Kidney epithelial cell (primary cell): Measurements from ENCODE around the gene ASB17. TPM values are rescaled to one million over a fixed set of nuclear protein-coding genes. Genes with fewer than 3 reads are reported as not detected.
A peak's percentile ranks its signal among the peaks of the same experiment; 100 is the strongest.

Experiments
- DNase-seq: peaks from one replicate; pipeline ENCODE4 v3.0.0-alpha.2; 2010; ENCODE audit warnings: low read depth
- H3K27me3 ChIP-seq: 2 replicates; pipeline ENCODE4 v1.6.0; 2011; ENCODE audit warnings: low read length; ENCODE audit not compliant: control insufficient read depth, insufficient read depth
- H3K36me3 ChIP-seq: 2 replicates; pipeline ENCODE4 v1.5.1; 2011; ENCODE audit warnings: low read length; ENCODE audit not compliant: control insufficient read depth, insufficient read depth
- H3K4me3 ChIP-seq: 2 replicates; pipeline ENCODE4 v1.5.1; 2011; ENCODE audit warnings: low read depth, mild to moderate bottlenecking, control low read depth, low read length
- total RNA-seq: library from RNA; depleted of rRNA; stranded (reverse); fragments of >200 nt; gene quantifications from 2 replicates; pipeline ENCODE4 v1.2.3, GENCODE V29; 2015
- TF ChIP-seq, protein P1 (sequence below): IDR thresholded peaks from 2 replicates; pipeline ENCODE4 v1.5.1; 2011; ENCODE audit warnings: mild to moderate bottlenecking, moderate library complexity, low read length, control low read depth, inconsistent platforms; ENCODE audit not compliant: insufficient read depth, poor library complexity, severe bottlenecking

The ASB17 gene
- total RNA-seq, 1 donor from 2014 or later: not detected

DNA sequence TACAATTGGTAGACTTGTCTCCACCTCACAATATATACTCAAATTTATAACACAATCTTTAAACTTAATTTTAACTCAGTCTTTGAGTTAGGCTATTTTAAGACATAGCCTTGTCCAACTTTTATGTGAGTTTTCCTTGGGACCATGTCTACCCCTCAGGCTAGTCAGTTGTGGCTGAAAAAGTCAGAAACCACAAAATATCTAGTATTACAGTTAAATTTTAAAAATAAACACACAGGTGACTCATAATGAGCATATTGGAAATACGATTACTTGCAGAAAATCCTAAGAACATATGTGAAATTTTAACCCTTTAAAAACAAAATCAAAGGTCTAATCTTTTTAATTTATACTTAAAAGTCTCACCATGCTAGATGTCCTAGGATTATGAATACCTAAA, 4.8 kb upstream of the ASB17 start:
- TF ChIP-seq, protein P1, sequence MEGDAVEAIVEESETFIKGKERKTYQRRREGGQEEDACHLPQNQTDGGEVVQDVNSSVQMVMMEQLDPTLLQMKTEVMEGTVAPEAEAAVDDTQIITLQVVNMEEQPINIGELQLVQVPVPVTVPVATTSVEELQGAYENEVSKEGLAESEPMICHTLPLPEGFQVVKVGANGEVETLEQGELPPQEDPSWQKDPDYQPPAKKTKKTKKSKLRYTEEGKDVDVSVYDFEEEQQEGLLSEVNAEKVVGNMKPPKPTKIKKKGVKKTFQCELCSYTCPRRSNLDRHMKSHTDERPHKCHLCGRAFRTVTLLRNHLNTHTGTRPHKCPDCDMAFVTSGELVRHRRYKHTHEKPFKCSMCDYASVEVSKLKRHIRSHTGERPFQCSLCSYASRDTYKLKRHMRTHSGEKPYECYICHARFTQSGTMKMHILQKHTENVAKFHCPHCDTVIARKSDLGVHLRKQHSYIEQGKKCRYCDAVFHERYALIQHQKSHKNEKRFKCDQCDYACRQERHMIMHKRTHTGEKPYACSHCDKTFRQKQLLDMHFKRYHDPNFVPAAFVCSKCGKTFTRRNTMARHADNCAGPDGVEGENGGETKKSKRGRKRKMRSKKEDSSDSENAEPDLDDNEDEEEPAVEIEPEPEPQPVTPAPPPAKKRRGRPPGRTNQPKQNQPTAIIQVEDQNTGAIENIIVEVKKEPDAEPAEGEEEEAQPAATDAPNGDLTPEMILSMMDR: no peak
- no peak for DNase-seq
- Histone ChIP-seq H3K36me3 (no peaks in the 10 kb centered on the region), H3K4me3 (no peak overlapping the region), H3K27me3 (no peaks in the 10 kb centered on the region)

DNA sequence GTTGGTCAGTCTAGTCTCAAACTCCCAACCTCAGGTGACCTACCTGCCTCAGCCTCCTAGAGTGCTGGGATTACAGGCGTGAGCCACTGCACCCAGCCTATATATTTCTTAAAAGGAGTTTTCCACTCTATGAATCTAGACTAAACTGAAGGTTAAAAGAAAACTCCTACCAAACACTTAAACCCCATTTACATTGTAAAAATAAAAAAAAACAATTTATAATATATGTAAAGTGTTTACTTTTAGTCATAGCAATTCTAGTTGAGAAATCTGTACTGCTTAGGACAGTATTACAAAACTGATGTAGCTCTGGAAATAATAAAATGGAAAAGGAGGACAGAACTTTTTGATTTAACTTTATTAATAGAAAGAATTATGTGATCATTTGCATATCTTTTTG, 9.5 kb downstream of the ASB17 start:
- Histone ChIP-seq H3K36me3 (no peaks in the 10 kb centered on the region), H3K4me3 (no peak overlapping the region), H3K27me3 (no peaks in the 10 kb centered on the region)
- TF ChIP-seq, protein P1: no peak
- DNase-seq: no peak

DNA sequence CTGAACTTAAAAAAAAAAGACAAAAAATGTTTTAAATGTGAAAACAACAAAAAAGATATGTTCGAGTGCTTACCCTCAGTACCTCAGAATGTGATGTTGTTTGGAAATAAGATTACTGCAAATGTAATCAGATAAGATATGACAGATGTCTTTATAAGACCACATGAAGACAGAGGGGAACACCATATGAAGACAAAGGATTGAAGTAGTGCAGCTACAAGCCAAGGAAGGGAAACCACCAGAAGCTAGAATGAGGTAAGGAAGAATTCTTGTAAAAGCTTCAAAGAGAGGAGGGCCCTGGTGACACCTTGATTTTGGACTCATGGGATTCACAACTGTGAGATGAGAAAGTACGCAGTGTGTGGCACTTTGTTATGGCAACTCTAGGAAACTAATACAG, 15.4 kb downstream of the ASB17 start:
- H3K27me3 ChIP-seq: no peaks in the 10 kb centered on the region
- H3K36me3 ChIP-seq: no peaks in the 10 kb centered on the region
- DNase-seq: no peak
- TF ChIP-seq, protein P1: no peak
- H3K4me3 ChIP-seq: no peak overlapping the region

DNA sequence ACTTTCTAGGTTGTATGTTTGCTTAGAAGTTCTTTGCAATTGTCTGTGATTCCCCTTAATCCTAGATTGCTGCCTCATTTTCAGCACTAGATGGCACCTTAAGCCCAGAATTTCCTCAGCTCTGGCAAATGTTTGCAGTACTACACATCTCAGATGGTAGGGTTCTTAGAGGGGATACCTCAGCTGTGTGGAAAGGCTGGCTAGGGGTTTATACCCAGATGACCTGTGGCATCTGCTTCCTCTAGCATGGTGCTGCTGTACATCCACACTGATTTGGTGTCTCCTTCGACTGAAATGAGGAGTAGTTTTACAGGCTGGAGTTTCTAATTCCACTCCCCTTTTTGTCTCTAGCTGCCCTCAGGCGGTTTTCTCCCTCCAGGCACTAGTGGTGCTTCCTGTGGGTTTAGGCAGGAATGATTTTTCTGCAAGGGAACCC, 23.5 kb downstream of the ASB17 start:
- TF ChIP-seq, protein P1: peak; percentile 50
- no peak overlapping the region for H3K4me3 ChIP-seq
- DNase-seq: peak; percentile 12

DNA sequence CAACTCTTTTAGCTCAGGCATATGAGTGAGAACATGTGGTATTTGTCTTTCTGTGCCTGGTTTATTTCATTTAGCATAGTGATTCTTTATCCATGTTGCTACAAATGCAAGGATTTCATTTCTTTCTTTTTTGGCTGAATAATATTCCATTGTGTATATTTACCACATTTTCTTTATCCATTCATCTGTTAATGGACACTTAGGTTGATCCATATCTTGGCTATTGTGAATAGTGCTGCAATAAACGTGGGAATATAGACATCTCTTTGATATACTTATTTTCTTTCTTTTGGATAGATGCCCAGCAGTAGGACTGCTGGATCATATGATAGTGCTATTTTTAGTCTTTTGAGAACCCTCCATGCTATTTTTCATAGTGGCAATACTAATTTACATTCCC, 30.8 kb downstream of the ASB17 start:
- Histone ChIP-seq H3K4me3 (no peak overlapping the region), H3K36me3 (no peaks in the 10 kb centered on the region), H3K27me3 (no peaks in the 10 kb centered on the region)
- TF ChIP-seq, protein P1: no peak
- no peak for DNase-seq

More for the DNA sequence above, 23.5 kb downstream of the ASB17 start:
- H3K27me3 ChIP-seq: no peaks in the 10 kb centered on the region
- no peaks in the 10 kb centered on the region for H3K36me3 ChIP-seq

DNA sequence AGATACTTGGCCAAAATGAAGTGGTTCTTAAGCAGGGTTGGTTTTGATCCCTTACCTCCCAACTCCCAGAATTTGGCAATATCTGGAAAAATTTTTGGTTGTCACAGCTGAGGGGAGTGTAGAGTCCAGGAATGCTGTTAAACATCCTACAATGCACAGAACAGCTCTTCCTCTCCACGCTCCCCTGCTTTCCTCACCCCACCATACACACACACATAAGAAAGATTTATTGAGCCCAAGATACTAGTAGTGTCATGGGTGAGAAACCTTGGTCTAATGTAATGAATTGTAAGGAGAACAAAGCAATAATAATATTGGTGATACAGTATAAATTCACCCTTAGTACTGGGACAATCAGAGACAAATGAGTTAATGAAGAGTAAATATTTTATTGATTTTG, 47.8 kb downstream of the ASB17 start:
- DNase-seq: no peak
- Histone ChIP-seq H3K36me3 (no peaks in the 10 kb centered on the region), H3K27me3 (no peaks in the 10 kb centered on the region), H3K4me3 (no peak overlapping the region)
- TF ChIP-seq, protein P1: no peak
